Measurements from ENCODE around the gene FREM3.
A peak's percentile ranks its signal among the peaks of the same experiment; 100 is the strongest.

Gene FREM3

DNA sequence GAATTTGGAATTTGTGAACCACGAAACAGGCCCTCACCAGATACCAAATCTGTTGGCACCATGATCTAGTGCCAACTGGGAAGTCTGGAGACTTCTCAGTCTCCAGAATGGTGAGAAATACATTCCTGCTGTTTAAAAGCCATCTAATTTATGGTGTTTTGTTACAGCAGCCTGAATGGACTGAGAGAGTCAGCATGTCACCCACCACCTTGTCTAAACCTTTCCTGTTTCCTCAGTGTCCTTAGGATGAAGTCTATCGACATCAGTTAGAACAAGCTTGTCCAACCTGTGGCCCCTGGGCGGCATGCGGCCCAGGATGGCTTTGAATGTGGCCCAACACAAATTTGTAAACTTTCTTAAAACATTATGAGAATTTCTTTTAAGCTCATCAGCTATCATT, 42.1 kb downstream of the FREM3 start:
- DNase-seq, result no peak

DNA sequence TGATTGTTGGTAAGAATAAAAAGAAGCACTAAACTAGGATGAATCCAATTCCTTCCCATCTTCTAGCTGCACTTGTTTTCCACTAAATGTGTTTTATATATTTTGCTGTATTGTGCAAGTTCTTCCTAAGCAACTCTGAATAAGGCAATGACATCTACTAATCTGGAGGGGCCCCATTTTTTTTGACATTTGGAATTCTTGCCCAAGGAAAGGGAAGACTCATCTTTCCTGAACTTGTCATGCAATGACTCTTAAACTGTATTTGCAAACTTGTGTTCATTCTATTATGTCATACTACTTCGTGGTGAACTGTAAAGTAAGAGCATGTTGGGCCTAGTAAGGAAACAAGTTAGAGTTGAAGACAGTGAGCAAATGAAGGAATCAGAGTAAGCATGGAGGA, 45.9 kb downstream of the FREM3 start:
- no peak for DNase-seq

DNA sequence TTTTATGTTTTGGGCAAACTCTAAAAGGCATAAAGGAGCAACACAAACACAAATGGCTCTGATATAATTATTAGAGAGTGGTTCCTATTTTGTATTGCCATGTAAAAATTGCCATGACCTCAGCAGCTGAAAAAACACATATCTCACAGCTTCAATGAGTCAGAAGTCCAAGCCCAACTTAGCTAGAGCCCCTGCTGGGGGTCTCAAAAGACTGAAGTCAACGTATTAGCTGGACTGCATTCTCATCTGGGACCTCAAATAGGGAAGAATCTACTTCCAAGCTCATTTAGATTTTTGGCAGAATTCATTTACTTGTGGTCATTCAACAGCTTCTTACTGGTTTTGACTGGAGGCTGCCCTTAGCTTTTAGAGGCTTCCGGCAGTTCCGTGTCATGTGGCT, 47.4 kb downstream of the FREM3 start:
- DNase-seq, result no peak

DNA sequence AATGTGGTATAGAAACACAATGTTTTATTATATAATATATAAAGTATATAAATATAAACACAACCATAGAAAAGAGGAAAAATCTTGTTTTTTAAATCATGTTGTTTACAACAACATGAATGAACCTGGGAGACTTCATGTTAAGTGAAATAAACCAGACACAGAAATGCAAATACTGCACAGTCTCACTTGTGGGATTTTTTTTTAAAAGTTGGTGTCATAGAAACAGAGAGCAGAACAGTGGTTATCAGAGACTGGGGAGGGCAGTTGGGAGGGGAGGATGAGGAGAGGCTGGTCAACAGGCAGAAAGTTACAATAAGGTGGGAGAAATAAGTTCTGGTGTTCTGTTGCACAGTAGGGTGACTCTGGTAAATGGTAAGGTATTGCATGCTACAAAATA, 57.1 kb downstream of the FREM3 start:
- DNase-seq, result no peak

DNA sequence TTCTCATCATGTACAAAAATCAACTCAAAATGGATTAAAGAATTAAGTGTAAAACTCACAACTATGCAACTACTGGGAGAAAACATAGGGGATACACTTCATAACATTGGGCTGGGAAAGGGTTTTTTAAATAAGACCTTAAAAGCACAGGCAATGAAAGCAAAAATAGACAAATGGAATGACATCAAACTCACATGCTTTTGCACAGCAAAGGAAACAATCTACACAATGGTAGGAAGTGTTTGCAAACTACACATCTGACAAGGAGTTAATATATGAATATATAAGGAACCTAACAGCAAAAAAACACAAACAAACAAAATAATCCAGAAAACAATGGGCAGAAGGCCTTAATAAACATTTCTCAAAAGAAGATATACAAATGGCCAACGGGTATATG, 57.9 kb downstream of the FREM3 start:
- DNase-seq, result no peak

DNA sequence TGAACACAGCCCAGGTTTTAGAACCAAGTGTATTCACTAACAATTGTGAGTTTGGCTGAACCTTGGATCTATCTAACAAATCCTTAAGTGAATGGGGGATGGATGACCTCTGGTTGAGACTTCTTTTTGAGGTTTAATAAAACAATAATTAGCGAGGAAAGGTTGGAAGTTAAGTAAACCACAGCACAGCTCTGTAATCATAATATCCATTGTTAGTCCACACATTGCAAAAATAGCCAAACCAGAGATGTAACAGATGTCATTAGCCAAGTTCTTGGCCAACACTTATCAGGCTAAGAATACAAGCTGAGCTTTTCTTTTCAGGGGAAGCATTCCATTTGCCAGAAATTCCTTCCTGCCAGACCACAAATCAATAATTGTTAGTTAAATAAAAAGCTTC, 59.1 kb downstream of the FREM3 start:
- DNase-seq, result no peak

DNA sequence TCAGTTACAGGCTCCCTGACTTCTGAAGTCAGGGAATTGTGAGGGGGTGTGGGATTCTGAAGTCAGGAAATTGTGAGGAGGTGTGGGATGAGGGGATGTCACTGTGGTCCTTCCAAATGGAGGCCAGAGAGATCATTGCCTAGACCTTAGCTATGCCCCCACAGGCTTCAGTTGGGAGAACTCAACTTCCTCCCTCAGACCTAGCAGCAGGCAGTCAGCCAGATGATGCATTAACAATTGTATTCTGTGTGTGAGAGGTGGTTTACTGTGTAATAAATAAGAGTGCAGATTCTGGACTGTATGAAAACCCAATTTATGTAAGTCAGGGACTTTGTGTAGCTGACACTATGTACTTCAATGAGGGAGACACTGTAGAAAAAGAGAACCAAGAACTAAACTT, 65.7 kb downstream of the FREM3 start:
- DNase-seq, result no peak

DNA sequence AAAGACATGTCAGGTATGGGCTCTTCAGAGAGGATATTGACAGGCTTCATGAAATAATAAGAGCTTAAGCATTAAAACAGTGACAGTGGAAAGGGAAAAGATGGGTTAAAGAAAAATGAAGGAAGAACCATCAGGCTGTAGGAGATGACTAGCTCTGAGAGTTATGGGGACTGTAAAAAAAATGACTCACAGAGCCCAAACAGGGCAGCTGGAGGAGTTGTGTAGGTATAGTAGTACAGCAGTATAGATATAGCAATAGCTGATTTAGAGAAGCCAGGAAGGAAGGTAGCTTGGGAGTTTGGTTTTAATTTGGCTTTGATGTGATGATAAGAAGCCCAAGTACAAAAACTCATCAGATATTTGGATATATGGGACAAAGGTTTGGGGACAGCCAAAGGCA, 66.6 kb downstream of the FREM3 start:
- DNase-seq, result no peak

DNA sequence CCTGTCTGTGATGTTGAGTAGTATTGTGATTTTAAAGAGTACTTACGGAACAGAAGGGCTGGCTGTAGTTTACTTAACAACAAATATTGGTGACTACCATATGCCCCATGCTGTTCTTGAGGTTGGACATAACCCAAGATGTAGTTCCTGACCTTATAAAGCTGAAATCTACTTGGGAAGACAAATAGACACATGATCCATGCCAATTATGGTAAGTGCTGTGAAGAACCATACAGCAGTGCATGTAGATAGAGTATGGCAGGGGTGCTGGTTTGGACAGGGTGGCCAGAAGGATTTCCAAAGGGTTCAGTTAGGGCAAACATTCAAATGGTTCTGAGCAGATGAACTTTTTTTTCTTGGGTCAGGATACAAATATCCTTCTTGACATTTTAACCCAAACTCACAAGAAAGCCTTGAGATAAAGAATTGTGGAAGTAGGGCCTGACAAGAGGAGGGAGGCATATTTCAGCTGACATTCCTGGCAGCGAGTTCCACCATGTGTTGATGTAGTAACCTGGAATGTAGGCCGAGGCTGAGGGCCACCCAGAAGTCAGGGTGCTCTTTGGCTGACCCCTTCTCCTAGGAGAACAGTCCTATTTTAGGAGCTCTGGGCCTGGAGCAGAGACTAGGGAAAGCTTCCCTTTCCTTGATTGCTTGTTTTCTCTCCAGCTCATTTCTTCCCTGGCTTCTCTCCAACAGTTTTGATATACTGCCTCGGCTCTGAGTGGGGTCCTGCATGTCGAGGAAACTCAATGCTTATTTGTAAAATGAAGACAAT, 74.2 kb downstream of the FREM3 start:
- no peak for DNase-seq

DNA sequence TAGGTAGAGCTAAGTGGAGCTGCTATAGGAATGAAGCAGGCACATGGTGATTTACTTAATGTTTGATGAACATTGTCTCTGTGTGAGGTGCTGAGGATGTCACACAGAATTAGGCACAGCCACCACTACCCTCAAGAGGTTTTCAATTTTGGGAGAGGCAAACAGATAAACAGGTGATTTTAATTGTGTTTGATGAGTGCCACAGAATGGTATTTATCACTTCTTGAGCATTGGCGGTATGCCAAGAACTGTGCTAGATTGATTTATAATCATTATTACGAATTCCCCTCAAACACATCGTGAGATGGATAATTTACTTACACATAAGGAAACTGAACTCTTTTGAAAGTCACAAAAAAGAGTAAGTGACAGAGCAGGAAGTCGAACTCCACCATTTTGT, 74.8 kb downstream of the FREM3 start:
- DNase-seq, result no peak

DNA sequence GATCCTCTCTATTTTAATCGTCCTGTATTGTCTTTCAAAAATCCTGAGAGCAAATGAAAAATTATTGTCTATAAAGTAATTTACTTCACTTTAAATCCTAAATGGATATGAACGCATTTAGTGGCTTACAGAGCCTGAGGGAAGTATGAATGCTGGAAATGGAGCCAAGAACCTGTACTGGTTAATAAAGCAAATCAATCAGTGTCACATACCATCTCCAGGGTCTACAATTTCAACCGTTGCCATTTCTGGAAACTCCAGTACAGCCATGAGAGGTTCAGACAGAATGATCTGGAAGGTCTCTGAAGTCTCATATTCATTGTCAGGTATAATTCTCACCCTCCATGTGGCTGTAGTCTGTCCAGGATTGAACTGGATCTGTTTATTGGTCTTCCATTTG, 76.6 kb downstream of the FREM3 start:
- DNase-seq, result no peak

DNA sequence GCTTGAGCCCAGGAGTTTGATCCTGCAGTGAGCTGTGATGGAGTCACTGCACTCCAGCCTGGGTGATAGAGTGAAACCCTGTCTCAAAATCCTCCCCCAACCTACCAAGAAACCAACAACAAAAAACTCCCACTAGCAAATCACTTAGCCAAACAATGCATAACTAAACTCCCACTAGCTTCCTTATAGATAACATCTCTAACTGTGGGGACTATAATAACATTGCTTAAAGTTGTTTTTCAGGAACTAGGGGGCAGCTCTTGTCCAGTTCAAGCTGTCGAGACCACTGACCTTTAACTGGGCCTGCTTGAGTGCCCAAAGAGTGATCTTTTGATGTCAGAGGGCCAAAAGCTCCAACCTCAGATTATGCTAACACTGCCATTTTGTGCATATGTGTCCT, 81.7 kb downstream of the FREM3 start:
- DNase-seq, result no peak

DNA sequence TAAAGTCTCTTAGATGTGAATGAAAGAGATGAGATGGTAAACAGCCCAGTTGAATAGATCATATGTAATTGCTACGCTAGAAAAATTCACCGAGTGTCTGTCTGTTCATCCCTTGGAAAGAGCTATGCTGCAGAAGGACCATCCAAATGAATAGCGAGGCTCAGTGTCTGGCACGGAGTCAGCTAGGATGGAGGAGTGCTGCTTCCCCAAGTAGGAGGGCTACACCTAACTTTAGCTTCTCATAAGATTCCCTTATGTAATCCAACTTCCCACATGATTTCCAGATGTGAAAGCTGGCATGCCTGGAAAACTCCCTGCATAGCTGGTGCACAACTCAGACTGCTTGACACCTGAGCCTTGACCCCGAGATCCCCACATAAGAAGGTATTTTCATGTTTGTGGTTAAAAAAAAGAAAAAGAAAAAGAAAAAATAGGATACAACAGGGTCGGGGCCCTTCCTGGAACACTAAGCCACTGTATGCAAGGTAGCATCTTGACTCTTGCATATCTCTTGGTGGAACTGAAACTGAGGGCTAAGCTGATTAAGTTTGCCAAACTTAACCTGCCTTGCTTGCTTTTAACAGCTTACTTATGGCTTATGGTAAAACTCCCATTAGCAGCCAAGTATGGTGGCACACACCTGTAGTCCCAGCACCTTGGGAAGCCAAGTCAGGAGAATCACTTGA, 82.3 kb downstream of the FREM3 start:
- DNase-seq, result no peak

DNA sequence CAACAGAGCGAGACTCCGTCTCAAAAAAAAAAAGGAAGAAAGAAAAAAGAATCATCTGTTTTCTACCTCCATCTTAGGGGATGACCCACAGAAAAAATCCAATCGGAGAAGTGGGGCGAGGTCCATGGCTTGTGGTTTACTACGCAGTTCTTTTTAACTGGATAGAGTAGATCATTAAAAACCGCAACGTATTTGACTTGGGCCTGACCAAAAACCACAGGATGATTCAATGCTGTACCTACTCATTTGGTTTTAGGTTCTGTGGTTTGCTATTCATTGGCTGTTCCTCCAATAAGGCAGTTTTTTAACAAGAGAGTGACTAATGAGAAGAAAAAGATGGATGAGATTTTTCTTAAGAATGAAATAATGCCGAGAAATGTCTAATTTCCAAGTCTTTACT, 83.7 kb downstream of the FREM3 start:
- peak; percentile 72 for DNase-seq

DNA sequence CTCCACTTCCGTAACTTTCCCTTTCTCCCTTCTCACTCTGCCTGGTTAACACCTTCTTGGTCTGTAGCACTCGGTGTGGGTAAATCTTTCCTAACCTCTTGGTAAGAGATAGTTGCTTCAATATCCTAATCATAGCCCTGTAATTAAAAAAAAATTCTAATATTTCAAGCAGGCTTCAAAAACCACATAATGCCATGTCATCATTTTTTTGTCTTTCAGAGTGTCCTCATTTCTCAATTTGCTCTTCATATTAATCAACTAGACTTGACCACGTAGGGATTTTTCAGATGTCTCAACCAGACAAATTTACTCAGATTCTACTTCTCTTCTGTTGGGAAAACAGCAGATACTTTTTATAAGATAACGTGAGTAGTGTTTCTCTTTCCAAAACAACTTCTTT, 91.0 kb downstream of the FREM3 start:
- no peak for DNase-seq

DNA sequence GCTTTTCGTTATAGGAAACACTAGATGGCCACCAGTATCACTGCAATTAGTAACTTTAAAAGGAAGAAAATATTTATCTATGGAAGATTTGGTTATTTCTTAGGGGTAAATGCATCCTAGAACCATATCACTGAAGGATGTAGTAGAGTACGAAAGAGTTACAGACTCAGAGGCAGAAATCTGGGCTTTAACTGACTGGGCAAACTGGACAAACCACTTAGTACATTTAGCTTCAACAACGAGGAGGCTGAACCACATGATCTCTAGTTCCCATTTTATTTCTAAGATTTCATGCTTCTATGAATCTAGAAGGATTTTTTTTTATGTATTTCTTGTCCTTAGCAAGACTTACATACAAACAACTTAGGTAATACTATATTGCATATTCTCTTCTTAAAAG, 94.0 kb downstream of the FREM3 start:
- no peak for DNase-seq

DNA sequence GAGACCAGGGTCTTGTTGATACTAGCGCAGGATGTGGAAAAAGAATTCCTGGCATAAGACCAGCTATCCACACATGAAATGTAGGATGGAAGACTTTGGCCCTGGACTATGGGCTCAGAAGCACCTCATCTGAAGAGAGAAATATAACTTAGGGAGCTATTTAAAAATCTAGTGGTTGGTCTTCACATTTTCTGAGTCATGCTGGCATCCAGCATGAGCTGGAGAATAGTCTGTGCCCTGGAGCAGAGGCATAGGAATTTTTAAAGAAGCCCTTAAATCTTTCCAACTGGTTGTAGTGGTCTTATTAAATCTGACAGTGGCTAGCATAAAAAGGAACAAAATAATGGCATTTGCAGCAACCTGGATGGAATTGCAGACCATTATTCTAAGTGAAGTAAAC, 100.6 kb downstream of the FREM3 start:
- no peak for DNase-seq

DNA sequence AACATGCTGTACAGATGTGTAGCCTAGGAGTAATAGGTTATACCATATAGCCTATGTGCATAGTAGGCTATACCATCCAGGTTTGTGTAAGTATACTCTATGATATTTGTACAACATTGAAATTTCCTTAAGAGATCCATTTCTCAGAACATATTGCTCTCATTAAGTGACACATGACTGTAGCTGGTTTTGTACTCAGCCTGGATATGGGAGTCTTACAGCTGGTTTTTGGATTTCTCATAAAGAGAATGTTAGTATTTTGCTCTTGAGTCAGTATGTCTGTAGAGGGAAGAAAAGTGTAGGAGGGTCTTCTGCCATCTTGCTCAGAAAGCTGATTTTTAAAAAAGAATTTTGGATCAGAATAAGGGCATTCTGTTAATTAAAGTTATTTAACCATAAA, 101.7 kb downstream of the FREM3 start:
- no peak for DNase-seq

DNA sequence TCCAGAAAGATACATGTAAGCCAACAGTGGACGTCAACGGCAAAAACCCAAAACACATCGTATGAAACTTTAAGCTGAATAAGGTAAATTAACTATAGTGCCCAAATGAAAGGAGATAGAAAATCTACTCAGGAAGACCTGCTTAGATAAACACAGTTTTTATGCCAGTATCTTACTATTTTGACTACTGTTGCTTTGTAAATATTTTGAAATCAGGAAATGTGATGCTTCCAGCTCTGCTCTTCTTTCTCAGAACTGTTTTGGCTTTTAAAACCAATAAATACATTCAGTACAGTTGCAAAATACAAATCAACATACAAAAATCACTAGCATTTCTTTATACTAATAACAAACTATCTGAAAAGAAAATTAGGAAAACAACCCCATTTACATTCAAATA, 103.2 kb downstream of the FREM3 start:
- DNase-seq, result no peak

DNA sequence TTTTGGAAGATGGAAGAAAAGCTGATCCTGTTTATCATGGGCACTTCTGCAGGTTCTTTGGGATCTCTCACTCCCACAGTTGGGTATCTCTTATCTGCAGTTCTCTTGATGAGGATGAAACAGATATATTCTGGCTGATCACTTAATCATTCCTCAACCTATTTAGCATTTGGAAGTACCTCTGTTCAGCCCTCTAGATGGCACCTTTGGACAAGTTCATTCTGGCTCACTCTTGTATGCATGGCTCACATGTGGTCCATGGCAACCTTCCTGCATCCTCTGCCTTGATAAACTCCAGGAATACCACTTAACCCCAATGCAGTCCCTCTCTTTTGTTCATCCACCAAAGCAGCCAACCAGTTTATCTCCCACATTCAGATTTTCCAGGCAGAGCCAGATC, 112.8 kb downstream of the FREM3 start:
- no peak for DNase-seq

DNA sequence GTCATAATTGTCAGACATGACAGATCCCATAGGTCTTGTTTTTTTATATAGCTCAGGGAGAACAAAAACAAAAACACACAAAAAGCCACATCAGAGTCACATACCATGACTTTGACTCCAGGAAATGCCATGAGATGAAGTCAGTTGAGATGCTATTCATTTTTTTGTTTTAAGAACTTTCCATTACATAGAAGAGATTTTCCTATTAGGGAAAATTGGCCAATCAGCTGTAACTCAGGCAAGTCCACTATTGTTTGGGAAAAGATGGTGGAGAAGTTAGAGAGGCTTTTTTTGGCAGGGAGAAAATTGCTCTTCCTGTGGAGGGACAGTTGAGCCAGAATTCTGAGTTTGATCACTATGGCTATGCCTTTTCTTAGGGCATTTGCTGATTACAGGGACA, 114.4 kb downstream of the FREM3 start:
- DNase-seq, result no peak

DNA sequence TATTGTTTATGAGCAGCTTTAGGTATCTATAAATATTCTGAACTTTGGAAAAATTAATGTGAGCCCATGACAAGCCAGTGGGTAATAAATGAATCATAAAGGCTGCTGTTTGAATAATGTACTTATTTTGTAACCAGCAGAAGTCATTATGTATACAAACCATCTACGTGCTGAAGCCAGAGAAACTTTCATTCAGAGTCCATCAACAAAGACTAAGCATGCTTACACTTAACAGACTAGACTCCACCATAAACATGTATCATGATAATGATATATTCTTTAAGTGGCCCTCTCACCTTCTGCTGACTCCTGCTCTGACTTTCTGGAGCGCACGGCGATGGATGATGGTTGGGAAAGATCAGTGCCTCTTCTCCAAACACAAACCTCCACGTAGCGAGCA, 114.9 kb downstream of the FREM3 start:
- DNase-seq, result no peak

DNA sequence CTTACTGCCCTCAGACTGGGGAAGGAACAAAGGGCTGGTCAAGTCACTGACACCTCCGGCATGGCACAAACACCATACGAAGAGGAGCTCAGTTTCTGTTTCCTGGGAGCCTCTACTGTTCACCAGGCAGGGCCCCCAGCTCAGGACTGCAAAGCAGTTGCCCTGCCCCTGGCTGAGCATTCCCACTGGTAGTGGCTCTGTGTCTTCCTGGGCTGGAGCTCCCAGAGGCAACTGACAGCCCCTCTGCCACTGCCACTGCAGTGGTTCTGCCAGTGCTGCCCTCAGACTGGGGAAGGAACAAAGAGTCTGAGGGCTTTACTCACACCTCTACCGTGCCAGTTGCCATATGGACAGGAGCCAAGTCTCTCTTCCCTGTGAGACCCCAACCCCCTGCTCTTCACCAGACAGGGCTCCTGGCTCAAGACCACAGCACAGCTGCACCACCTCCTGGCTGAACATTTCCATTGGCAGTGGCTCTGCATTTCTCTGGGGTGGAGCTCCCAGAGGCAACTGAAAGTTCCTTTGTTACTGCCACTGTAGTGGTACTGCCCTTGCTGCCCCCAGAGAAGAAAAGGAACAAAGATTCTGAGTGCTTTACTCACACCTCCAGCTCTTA, 119.0 kb downstream of the FREM3 start:
- no peak for DNase-seq

DNA sequence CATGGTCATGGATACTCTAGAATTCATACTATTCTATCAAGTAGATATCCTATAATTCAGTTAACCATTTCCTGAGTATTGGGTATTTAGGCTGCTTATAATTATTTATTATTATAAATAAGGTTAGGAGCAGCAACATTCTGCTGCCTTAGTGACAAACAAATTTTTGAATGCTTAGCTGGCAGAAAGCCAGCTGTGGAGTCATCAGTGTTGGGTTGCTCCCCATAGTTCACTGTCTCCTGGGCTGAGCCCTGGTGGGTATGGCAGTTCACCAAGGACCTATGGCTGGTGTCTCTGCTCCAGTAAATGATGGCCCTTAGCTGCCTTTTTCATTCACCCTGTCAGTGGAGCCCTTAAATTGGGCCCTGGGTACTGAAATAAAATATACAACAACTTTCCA, 125.1 kb downstream of the FREM3 start:
- no peak for DNase-seq

DNA sequence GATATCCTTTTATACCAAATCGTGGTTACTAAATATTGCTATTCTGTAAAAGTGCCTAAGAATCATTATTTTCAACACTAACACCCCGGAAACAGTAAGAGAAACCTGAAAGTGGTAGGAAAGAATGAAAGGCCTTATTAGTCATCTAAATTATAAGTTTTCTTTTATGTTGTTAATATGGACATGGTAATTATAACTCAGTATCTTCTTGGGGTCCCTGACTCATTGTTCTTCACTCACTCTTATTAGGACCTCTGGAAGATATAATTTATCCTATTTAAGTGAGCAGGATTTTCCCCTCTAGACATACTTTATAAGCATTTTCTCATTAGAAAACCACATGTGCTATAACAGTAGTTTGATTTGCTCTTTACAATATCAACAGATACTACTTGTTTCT, 136.0 kb downstream of the FREM3 start:
- no peak for DNase-seq

Data from activated CD4-positive, alpha-beta T cell treated with anti-CD3 and anti-CD28 coated beads, Interleukin-2, Interleukin-6, amounts not matched to agents 100 ng/mL and 50 ng/mL, durations not matched to agents 16 hours and 8 hours (primary cell).